SK-N-SH (cell line): ENCODE measurements around the gene SPATA2. TPM values are rescaled to one million over a fixed set of nuclear protein-coding genes. Genes with fewer than 3 reads are reported as not detected.

Source experiments
- CTCF ChIA-PET: fragments of 300-600, 350-600 bp; formaldehyde crosslinking; extraction: SDS; loops from one replicate; lab custom pipeline; 2021; lab: Yijun Ruan, JAX
- POLR2A ChIA-PET: fragments of 350-600 bp; sonication (Branson Sonifier 250); formaldehyde crosslinking; extraction: SDS; loops from one replicate; lab custom pipeline; 2020; ENCODE audit warnings: antibody characterized with exemption, inconsistent platforms; lab: Yijun Ruan, JAX
- DNase-seq: peaks from one replicate; pipeline ENCODE4 v3.0.0; 2012
- H2AFZ ChIP-seq: fragments of 200-600 bp; sonication (generic); 2 replicates; pipeline ENCODE4 v1.8.1; 2016; ENCODE audit warnings: antibody characterized with exemption, mild to moderate bottlenecking, low read depth
- H3F3A ChIP-seq: fragments of 200-600 bp; sonication (generic); replicated peaks from 2 replicates; pipeline ENCODE3; 2016; ENCODE audit warnings: antibody characterized with exemption, mild to moderate bottlenecking; ENCODE audit not compliant: insufficient read depth
- H3K27ac ChIP-seq, 2 experiments: fragments of 200-500 bp in 1 of 2; fragments of 200-600 bp in 1 of 2; sonication (Bioruptor generic) in 1 of 2; sonication (generic), shearing (Covaris generic) in 1 of 2; 2 replicates each; pipeline versions ENCODE4 v1.5.1 to v1.6.1; 2014 to 2016; ENCODE audit warnings: low read depth in 2 of 2, inconsistent platforms in 1 of 2, low read length in 1 of 2, mild to moderate bottlenecking in 1 of 2, mixed read lengths in 1 of 2
- H3K27me3 ChIP-seq: fragments of 200-600 bp; sonication (generic), shearing (Covaris generic); 2 replicates; pipeline ENCODE4 v1.6.1; 2016; ENCODE audit warnings: mixed run types; ENCODE audit not compliant: insufficient read depth
- H3K36me3 ChIP-seq, 2 experiments: fragments of 200-500 bp in 1 of 2; fragments of 200-600 bp in 1 of 2; sonication (Bioruptor generic) in 1 of 2; sonication (generic) in 1 of 2; replicated peaks in 1 of 2; 2 replicates each; pipeline versions ENCODE3 to v1.5.1; 2014 to 2016; ENCODE audit warnings: low read length in 1 of 2, mild to moderate bottlenecking in 1 of 2; ENCODE audit not compliant: insufficient read depth in 2 of 2, control insufficient read depth in 1 of 2
- H3K4me1 ChIP-seq, 2 experiments: fragments of 200-500 bp in 1 of 2; fragments of 200-600 bp in 1 of 2; sonication (Bioruptor generic) in 1 of 2; sonication (generic), shearing (Covaris generic) in 1 of 2; 2 replicates each; pipeline versions ENCODE4 v1.5.1 to v1.6.1; 2014 to 2016; ENCODE audit warnings: low read depth in 1 of 2, low read length in 1 of 2, mixed run types in 1 of 2; ENCODE audit not compliant: insufficient read depth in 2 of 2, control insufficient read depth in 1 of 2
- H3K4me2 ChIP-seq: fragments of 200-600 bp; sonication (generic), shearing (Covaris generic); 2 replicates; pipeline ENCODE4 v1.6.1; 2017; ENCODE audit warnings: mixed run types
- H3K4me3 ChIP-seq, 2 experiments: fragments of 200-500 bp in 1 of 2; fragments of 200-600 bp in 1 of 2; sonication (Bioruptor generic) in 1 of 2; sonication (generic), shearing (Covaris generic) in 1 of 2; 2 replicates each; pipeline versions ENCODE4 v1.5.1 to v1.8.1; 2014 to 2016; ENCODE audit warnings: low read depth in 2 of 2, inconsistent platforms in 1 of 2, low read length in 1 of 2, mild to moderate bottlenecking in 1 of 2, mixed read lengths in 1 of 2, moderate library complexity in 1 of 2
- H3K79me2 ChIP-seq: fragments of 200-600 bp; sonication (generic); 2 replicates; pipeline ENCODE4 v1.8.1; 2017; ENCODE audit warnings: mild to moderate bottlenecking; ENCODE audit not compliant: insufficient read depth
- H3K9ac ChIP-seq: fragments of 200-600 bp; sonication (generic); 2 replicates; pipeline ENCODE4 v1.6.1; 2017; ENCODE audit warnings: mixed run types
- H3K9me2 ChIP-seq: fragments of 200-600 bp; sonication (generic); 2 replicates; pipeline ENCODE4 v1.6.1; 2017; ENCODE audit warnings: mixed run types
- H3K9me3 ChIP-seq: fragments of 200-600 bp; sonication (generic); 2 replicates; pipeline ENCODE4 v1.6.1; 2017; ENCODE audit warnings: mixed run types, mild to moderate bottlenecking, moderate library complexity
- H4K20me1 ChIP-seq: fragments of 200-600 bp; sonication (generic); 2 replicates; pipeline ENCODE4 v1.6.1; 2017; ENCODE audit warnings: mild to moderate bottlenecking, mixed run types; ENCODE audit not compliant: insufficient read depth
- CHD2 ChIP-seq: fragments of 150-350 bp; IDR thresholded peaks from 2 replicates; pipeline ENCODE4 v1.6.1; 2018; ENCODE audit warnings: low read length; ENCODE audit not compliant: partially characterized antibody
- ELF1 ChIP-seq: IDR thresholded peaks from 2 replicates; pipeline ENCODE4 v1.4.0; 2012
- FOXJ3 ChIP-seq: sonication (generic); formaldehyde crosslinking; IDR thresholded peaks from 2 replicates; pipeline ENCODE4 v1.5.1; 2020; ENCODE audit warnings: mild to moderate bottlenecking, missing genetic modification reagents
- FOXM1 ChIP-seq: IDR thresholded peaks from 2 replicates; pipeline ENCODE4 v1.4.0; 2012; ENCODE audit warnings: low read depth, mild to moderate bottlenecking
- MXI1 ChIP-seq: IDR thresholded peaks from 2 replicates; pipeline ENCODE4 v1.6.1; 2012; ENCODE audit warnings: mild to moderate bottlenecking, low read depth, low read length, improper control_type of control experiment
- NFIC ChIP-seq: IDR thresholded peaks from 2 replicates; pipeline ENCODE4 v1.4.0; 2012; ENCODE audit warnings: borderline replicate concordance
- NRF1 ChIP-seq: IDR thresholded peaks from 2 replicates; pipeline ENCODE4 v1.6.1; 2012; ENCODE audit warnings: low read depth, mild to moderate bottlenecking, low read length
- RAD21 ChIP-seq: IDR thresholded peaks from 2 replicates; pipeline ENCODE4 v1.6.1; 2012; ENCODE audit warnings: mild to moderate bottlenecking, low read length
- RFX5 ChIP-seq: IDR thresholded peaks from 2 replicates; pipeline ENCODE4 v1.6.1; 2012; ENCODE audit warnings: mild to moderate bottlenecking, improper control_type of control experiment, low read length
- SIN3A ChIP-seq: IDR thresholded peaks from 2 replicates; pipeline ENCODE4 v1.6.1; 2012; ENCODE audit warnings: low read depth, mild to moderate bottlenecking, low read length, moderate library complexity, borderline replicate concordance
- SMC3 ChIP-seq: IDR thresholded peaks from 2 replicates; pipeline ENCODE4 v1.6.1; 2012; ENCODE audit warnings: low read depth, low read length, improper control_type of control experiment
- TCF12 ChIP-seq: IDR thresholded peaks from 2 replicates; pipeline ENCODE4 v1.4.0; 2012
- WGBS: methylation state at CpG from one replicate; pipeline ENCODE4 v1.1.6; 2017; ENCODE audit warnings: low lambda C conversion rate; 5-methylcytosine and 5-hydroxymethylcytosine counted together
- polyA plus RNA-seq, 3 experiments: library from polyadenylated mRNA; depleted of rRNA; stranded (reverse); fragments of >200 nt; gene quantifications; 2 replicates each; pipeline ENCODE4 v1.2.3, GENCODE V29; 2012
- TF ChIP-seq, protein P1 (sequence below): IDR thresholded peaks from 2 replicates; pipeline ENCODE4 v1.4.0; 2012; ENCODE audit warnings: low read depth, borderline replicate concordance
- TF ChIP-seq, protein P2 (sequence below): fragments of 150-350 bp; IDR thresholded peaks from 2 replicates; pipeline ENCODE4 v1.6.1; 2016; ENCODE audit warnings: mild to moderate bottlenecking, low read depth, low read length
- TF ChIP-seq, protein P3 (sequence below): IDR thresholded peaks from 2 replicates; pipeline ENCODE4; 2012

The SPATA2 gene
- polyA plus RNA-seq, 1 of the 3 experiments (the other 2 are of a cell fraction): 7.2 TPM

DNA sequence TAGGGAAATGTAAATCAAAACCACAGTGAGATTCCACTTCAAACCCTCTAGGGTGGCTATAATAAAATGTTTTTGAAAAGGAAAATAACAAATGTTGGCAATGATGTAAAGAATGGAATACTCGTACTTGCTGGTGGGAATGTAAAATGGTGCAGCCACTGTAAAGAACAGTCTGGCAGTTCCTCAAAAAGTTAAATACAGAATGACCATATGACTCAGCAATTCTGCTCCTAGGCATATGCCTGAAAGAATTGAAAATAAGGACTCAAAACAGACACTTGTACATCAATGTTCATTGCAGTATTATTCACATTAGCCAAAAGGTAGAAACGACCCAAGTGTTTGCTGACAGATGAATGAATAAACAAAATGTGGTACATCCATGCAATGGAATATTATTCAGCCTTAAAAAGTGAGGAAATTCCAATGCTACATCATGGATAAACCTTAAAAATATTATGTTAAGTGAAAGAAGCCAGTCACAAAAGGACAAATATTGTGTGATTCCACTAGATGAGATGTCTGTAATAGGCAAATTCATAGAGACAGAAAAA, 10.6 kb upstream of the SPATA2 start:
- ChIA-PET CTCF (interaction anchor here (1.0 to 2.6 kb wide), 4 partner anchors 9 to 314 kb away, joined by 3 to 6 read pairs (median 4); partner anchors contain the start of gene SPATA2), POLR2A (no interaction called here)
- TF ChIP-seq MXI1 (no peak), NFIC (no peak), SMC3 (no peak)
- TF ChIP-seq, protein P1, sequence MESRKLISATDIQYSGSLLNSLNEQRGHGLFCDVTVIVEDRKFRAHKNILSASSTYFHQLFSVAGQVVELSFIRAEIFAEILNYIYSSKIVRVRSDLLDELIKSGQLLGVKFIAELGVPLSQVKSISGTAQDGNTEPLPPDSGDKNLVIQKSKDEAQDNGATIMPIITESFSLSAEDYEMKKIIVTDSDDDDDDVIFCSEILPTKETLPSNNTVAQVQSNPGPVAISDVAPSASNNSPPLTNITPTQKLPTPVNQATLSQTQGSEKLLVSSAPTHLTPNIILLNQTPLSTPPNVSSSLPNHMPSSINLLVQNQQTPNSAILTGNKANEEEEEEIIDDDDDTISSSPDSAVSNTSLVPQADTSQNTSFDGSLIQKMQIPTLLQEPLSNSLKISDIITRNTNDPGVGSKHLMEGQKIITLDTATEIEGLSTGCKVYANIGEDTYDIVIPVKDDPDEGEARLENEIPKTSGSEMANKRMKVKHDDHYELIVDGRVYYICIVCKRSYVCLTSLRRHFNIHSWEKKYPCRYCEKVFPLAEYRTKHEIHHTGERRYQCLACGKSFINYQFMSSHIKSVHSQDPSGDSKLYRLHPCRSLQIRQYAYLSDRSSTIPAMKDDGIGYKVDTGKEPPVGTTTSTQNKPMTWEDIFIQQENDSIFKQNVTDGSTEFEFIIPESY: no peak
- Histone ChIP-seq H3K9me3 (no peaks in the 10 kb centered on the region), H3K9ac (no peak overlapping the region), H3K4me1 (no peaks in the 10 kb centered on the region), H3K79me2 (no peaks in the 10 kb centered on the region), H3K9me2 (no peaks in the 10 kb centered on the region), H3K27ac (no peak overlapping the region), H3K4me2 (no peak overlapping the region), H4K20me1 (no peaks in the 10 kb centered on the region), H3K36me3 (no peaks in the 10 kb centered on the region), H3K27me3 (no peaks in the 10 kb centered on the region), H3F3A (peaks cover 12% of the 10 kb centered on the region), H2AFZ (no peak overlapping the region), H3K4me3 (no peak overlapping the region)
- DNase-seq: no peak
- WGBS: 45% methylated on average over 2 of the region's 2 CpGs

DNA sequence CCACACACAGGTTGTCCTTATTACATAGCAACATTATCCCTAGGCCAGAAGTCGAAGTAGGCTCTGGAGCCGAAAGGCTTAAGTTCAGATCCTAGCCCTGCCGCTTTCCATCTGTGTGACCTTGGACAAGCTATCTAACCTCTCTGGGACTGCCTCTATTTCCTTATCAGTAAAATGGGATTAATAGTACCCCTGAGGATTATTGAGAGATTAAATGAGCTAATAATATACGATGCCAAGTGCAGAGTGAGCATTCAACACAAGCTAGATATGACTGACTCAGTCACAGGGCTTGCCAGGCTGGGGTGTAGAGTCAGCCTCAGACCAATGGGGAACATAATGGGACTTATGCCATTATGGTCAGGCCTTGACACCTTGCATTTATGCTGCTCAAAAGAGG, 8.9 kb upstream of the SPATA2 start:
- H3K4me3 ChIP-seq: no peak overlapping the region
- H3K9ac ChIP-seq: no peak overlapping the region
- no peaks in the 10 kb centered on the region for H4K20me1 ChIP-seq
- no peak for DNase-seq
- H2AFZ ChIP-seq: no peak overlapping the region
- H3K79me2 ChIP-seq: no peaks in the 10 kb centered on the region
- TF ChIP-seq TCF12 (no peak), FOXJ3 (no peak), FOXM1 (no peak), RFX5 (no peak), SIN3A (no peak), NRF1 (no peak), CHD2 (no peak), RAD21 (no peak), ELF1 (no peak), SMC3 (no peak)
- TF ChIP-seq, protein P2, sequence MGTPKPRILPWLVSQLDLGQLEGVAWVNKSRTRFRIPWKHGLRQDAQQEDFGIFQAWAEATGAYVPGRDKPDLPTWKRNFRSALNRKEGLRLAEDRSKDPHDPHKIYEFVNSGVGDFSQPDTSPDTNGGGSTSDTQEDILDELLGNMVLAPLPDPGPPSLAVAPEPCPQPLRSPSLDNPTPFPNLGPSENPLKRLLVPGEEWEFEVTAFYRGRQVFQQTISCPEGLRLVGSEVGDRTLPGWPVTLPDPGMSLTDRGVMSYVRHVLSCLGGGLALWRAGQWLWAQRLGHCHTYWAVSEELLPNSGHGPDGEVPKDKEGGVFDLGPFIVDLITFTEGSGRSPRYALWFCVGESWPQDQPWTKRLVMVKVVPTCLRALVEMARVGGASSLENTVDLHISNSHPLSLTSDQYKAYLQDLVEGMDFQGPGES: no peak
- TF ChIP-seq, protein P3, sequence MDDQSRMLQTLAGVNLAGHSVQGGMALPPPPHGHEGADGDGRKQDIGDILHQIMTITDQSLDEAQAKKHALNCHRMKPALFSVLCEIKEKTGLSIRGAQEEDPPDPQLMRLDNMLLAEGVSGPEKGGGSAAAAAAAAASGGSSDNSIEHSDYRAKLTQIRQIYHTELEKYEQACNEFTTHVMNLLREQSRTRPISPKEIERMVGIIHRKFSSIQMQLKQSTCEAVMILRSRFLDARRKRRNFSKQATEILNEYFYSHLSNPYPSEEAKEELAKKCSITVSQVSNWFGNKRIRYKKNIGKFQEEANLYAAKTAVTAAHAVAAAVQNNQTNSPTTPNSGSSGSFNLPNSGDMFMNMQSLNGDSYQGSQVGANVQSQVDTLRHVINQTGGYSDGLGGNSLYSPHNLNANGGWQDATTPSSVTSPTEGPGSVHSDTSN: no peak
- H3K27me3 ChIP-seq: no peaks in the 10 kb centered on the region
- no peaks in the 10 kb centered on the region for H3K9me3 ChIP-seq
- POLR2A ChIA-PET: no interaction called here
- peaks cover 12% of the 10 kb centered on the region for H3F3A ChIP-seq
- no peak overlapping the region for H3K27ac ChIP-seq
- WGBS: 88% methylated on average over 4 of the region's 4 CpGs
- no peaks in the 10 kb centered on the region for H3K36me3 ChIP-seq
- H3K9me2 ChIP-seq: no peaks in the 10 kb centered on the region
- CTCF ChIA-PET: no interaction called here
- H3K4me2 ChIP-seq: no peak overlapping the region
- no peaks in the 10 kb centered on the region for H3K4me1 ChIP-seq
